Mesendoderm (in vitro differentiated cells): ENCODE results near the gene HNRNPUL1.

ENCODE experiments used
- DNase-seq: peaks from one replicate; pipeline ENCODE4 v3.0.0; 2013
- H2AK5ac ChIP-seq: 2 replicates; pipeline ENCODE4 v1.6.1; 2013; ENCODE audit warnings: low read length, inconsistent platforms
- H2BK120ac ChIP-seq: 2 replicates; pipeline ENCODE4 v1.6.1; 2013; ENCODE audit warnings: low read depth, mild to moderate bottlenecking, low read length, moderate library complexity, mixed read lengths
- H2BK15ac ChIP-seq: replicated peaks from 2 replicates; pipeline ENCODE4 v1.6.1; 2013; ENCODE audit warnings: low read depth, mild to moderate bottlenecking, moderate library complexity
- H2BK5ac ChIP-seq: 2 replicates; pipeline ENCODE4 v1.6.1; 2013; ENCODE audit warnings: low read length, inconsistent platforms
- H3K18ac ChIP-seq: 2 replicates; pipeline ENCODE4 v1.6.1; 2013; ENCODE audit warnings: mild to moderate bottlenecking, low read length, mixed read lengths
- H3K23ac ChIP-seq: one replicate; pipeline ENCODE4 v1.6.1; 2013; ENCODE audit warnings: low read length
- H3K27ac ChIP-seq: 2 replicates; pipeline ENCODE4 v1.5.1; 2013; ENCODE audit warnings: low read depth, mild to moderate bottlenecking, inconsistent platforms, low read length, moderate library complexity
- H3K27me3 ChIP-seq: 2 replicates; pipeline ENCODE4 v1.6.1; 2013; ENCODE audit warnings: low read length, control low read depth, mild to moderate bottlenecking, inconsistent platforms; ENCODE audit not compliant: insufficient read depth, poor library complexity
- H3K36me3 ChIP-seq: 2 replicates; pipeline ENCODE4 v1.6.1; 2013; ENCODE audit warnings: low read length, inconsistent platforms; ENCODE audit not compliant: control insufficient read depth, insufficient read depth
- H3K4ac ChIP-seq: one replicate; pipeline ENCODE4 v1.6.1; 2013; ENCODE audit warnings: low read depth, mild to moderate bottlenecking, low read length, moderate library complexity
- H3K4me1 ChIP-seq: 2 replicates; pipeline ENCODE4 v1.6.1; 2013; ENCODE audit warnings: low read depth, low read length, inconsistent platforms; ENCODE audit not compliant: control insufficient read depth
- H3K4me2 ChIP-seq: 2 replicates; pipeline ENCODE4 v1.6.1; 2013; ENCODE audit warnings: low read length
- H3K4me3 ChIP-seq: 2 replicates; pipeline ENCODE4 v1.5.1; 2013; ENCODE audit warnings: mild to moderate bottlenecking, low read length
- H3K56ac ChIP-seq: one replicate; pipeline ENCODE4 v1.6.1; 2013; ENCODE audit warnings: low read length
- H3K79me1 ChIP-seq: 2 replicates; pipeline ENCODE4 v1.6.1; 2013; ENCODE audit warnings: low read length, inconsistent platforms
- H3K79me2 ChIP-seq: 2 replicates; pipeline ENCODE4 v1.6.1; 2013; ENCODE audit warnings: mild to moderate bottlenecking, low read length; ENCODE audit not compliant: control insufficient read depth, insufficient read depth
- H3K9ac ChIP-seq: 2 replicates; pipeline ENCODE4 v1.6.1; 2013; ENCODE audit warnings: low read length, inconsistent platforms
- H4K5ac ChIP-seq: one replicate; pipeline ENCODE4 v1.6.1; 2013; ENCODE audit warnings: low read length
- H4K8ac ChIP-seq: one replicate; pipeline ENCODE4 v1.6.1; 2013; ENCODE audit warnings: low read depth, mild to moderate bottlenecking, control low read depth, low read length, moderate library complexity
- WGBS: extraction: QIAGEN DNeasy Blood & Tissue Kit; methylation state at CpG from one replicate; pipeline ENCODE4 v1.1.7; 2013; ENCODE audit warnings: low lambda C conversion rate, missing lambda C conversion rate; ENCODE audit not compliant: insufficient coverage; ENCODE audit errors: extremely low coverage; 5-methylcytosine and 5-hydroxymethylcytosine counted together

Gene HNRNPUL1

GRCh38 chr19:41332468-41332867 is 68.3 kb downstream of the HNRNPUL1 start:
- Histone ChIP-seq H3K36me3 (peaks cover 3% of the 10 kb centered on the region), H3K9ac (no peak overlapping the region), H3K27ac (no peak overlapping the region), H3K56ac (no peak overlapping the region), H4K5ac (no peak overlapping the region), H3K4me2 (no peak overlapping the region), H2BK15ac (no peak overlapping the region), H3K18ac (no peak overlapping the region), H2BK120ac (no peak overlapping the region), H4K8ac (no peak overlapping the region), H2BK5ac (no peak overlapping the region), H3K27me3 (no peaks in the 10 kb centered on the region), H3K79me2 (no peaks in the 10 kb centered on the region), H3K4me1 (peaks cover 6% of the 10 kb centered on the region), H3K4me3 (no peak overlapping the region), H3K79me1 (no peaks in the 10 kb centered on the region), H3K23ac (no peak overlapping the region), H2AK5ac (no peak overlapping the region), H3K4ac (no peak overlapping the region)
- no CpG with 5 or more reads among the region's 5 CpGs for WGBS
- no peak for DNase-seq

GRCh38 chr19:41334793-41335192 is 70.6 kb downstream of the HNRNPUL1 start:
- Histone ChIP-seq H3K18ac (no peak overlapping the region), H3K27me3 (no peaks in the 10 kb centered on the region), H3K23ac (no peak overlapping the region), H4K5ac (no peak overlapping the region), H4K8ac (no peak overlapping the region), H3K4me3 (no peak overlapping the region), H3K79me2 (no peaks in the 10 kb centered on the region), H3K56ac (no peak overlapping the region), H2BK5ac (no peak overlapping the region), H3K79me1 (no peaks in the 10 kb centered on the region), H3K27ac (no peak overlapping the region), H3K4ac (no peak overlapping the region), H2BK15ac (no peak overlapping the region), H3K36me3 (peaks cover 2% of the 10 kb centered on the region), H3K4me2 (no peak overlapping the region), H2BK120ac (no peak overlapping the region), H2AK5ac (no peak overlapping the region), H3K9ac (no peak overlapping the region), H3K4me1 (peaks cover 2% of the 10 kb centered on the region)
- WGBS: no CpG with 5 or more reads among the region's 5 CpGs
- no peak for DNase-seq

- no peak overlapping the region for H4K8ac ChIP-seq
- WGBS: no CpG with 5 or more reads among the region's 10 CpGs
- no peak overlapping the region for H3K18ac ChIP-seq
- peaks cover 2% of the 10 kb centered on the region for H3K4me1 ChIP-seq
- H3K27me3 ChIP-seq: no peaks in the 10 kb centered on the region
- no peak overlapping the region for H3K56ac ChIP-seq
- H3K36me3 ChIP-seq: peaks cover 2% of the 10 kb centered on the region
- no peak overlapping the region for H2BK5ac ChIP-seq
- H2AK5ac ChIP-seq: no peak overlapping the region
- DNase-seq: no peak
- no peak overlapping the region for H3K27ac ChIP-seq
- H3K79me2 ChIP-seq: no peaks in the 10 kb centered on the region
- H2BK120ac ChIP-seq: no peak overlapping the region
- no peak overlapping the region for H3K23ac ChIP-seq
- no peak overlapping the region for H3K4me3 ChIP-seq
- H3K4me2 ChIP-seq: no peak overlapping the region
- no peak overlapping the region for H3K9ac ChIP-seq
- H2BK15ac ChIP-seq: no peak overlapping the region
- no peak overlapping the region for H4K5ac ChIP-seq
- no peak overlapping the region for H3K4ac ChIP-seq
- H3K79me1 ChIP-seq: no peaks in the 10 kb centered on the region
Observed at GRCh38 chr19:41335467-41335866, 71.3 kb downstream of the HNRNPUL1 start.

- H3K79me1 ChIP-seq: no peaks in the 10 kb centered on the region
- H3K4me3 ChIP-seq: no peak overlapping the region
- no peak overlapping the region for H3K18ac ChIP-seq
- H3K9ac ChIP-seq: no peak overlapping the region
- H3K4ac ChIP-seq: no peak overlapping the region
- no peak overlapping the region for H4K5ac ChIP-seq
- no peak overlapping the region for H3K56ac ChIP-seq
- DNase-seq: peak; percentile 86
- no peak overlapping the region for H2BK5ac ChIP-seq
- H3K23ac ChIP-seq: no peak overlapping the region
- H2BK15ac ChIP-seq: no peak overlapping the region
- H3K27ac ChIP-seq: no peak overlapping the region
- H3K4me2 ChIP-seq: no peak overlapping the region
- no peak overlapping the region for H2BK120ac ChIP-seq
- H3K79me2 ChIP-seq: no peaks in the 10 kb centered on the region
- H4K8ac ChIP-seq: no peak overlapping the region
- H3K36me3 ChIP-seq: peaks cover 14% of the 10 kb centered on the region
- no peak overlapping the region for H2AK5ac ChIP-seq
- no peaks in the 10 kb centered on the region for H3K4me1 ChIP-seq
- no CpG with 5 or more reads among the region's 5 CpGs for WGBS
- H3K27me3 ChIP-seq: no peaks in the 10 kb centered on the region
Observed at GRCh38 chr19:41339936-41340335, 75.8 kb downstream of the HNRNPUL1 start.

GRCh38 chr19:41341669-41342490 is 77.7 kb downstream of the HNRNPUL1 start:
- Histone ChIP-seq H2BK5ac (no peak overlapping the region), H2BK15ac (no peak overlapping the region), H2AK5ac (no peak overlapping the region), H3K18ac (no peak overlapping the region), H3K36me3 (peaks cover 12% of the 10 kb centered on the region), H3K4me1 (no peaks in the 10 kb centered on the region), H3K79me1 (no peaks in the 10 kb centered on the region), H4K8ac (no peak overlapping the region), H3K27me3 (no peaks in the 10 kb centered on the region), H3K4me2 (no peak overlapping the region), H3K4ac (no peak overlapping the region), H3K23ac (no peak overlapping the region), H3K56ac (peak overlapping the region; percentile 7), H3K4me3 (no peak overlapping the region), H3K27ac (no peak overlapping the region), H4K5ac (no peak overlapping the region), H3K9ac (no peak overlapping the region), H2BK120ac (no peak overlapping the region), H3K79me2 (no peaks in the 10 kb centered on the region)
- no peak for DNase-seq
- no CpG with 5 or more reads among the region's 20 CpGs for WGBS

- Histone ChIP-seq H3K27me3 (no peaks in the 10 kb centered on the region), H2BK15ac (no peak overlapping the region), H2BK120ac (no peak overlapping the region), H3K4ac (no peak overlapping the region), H2AK5ac (no peak overlapping the region), H3K79me2 (no peaks in the 10 kb centered on the region), H3K36me3 (peaks cover 15% of the 10 kb centered on the region), H3K4me1 (no peaks in the 10 kb centered on the region), H3K9ac (no peak overlapping the region), H4K8ac (no peak overlapping the region), H3K4me3 (no peak overlapping the region), H3K18ac (no peak overlapping the region), H3K23ac (no peak overlapping the region), H3K79me1 (peaks cover 3% of the 10 kb centered on the region), H3K56ac (no peak overlapping the region), H3K4me2 (no peak overlapping the region), H2BK5ac (no peak overlapping the region), H3K27ac (no peak overlapping the region), H4K5ac (no peak overlapping the region)
- WGBS: no CpG with 5 or more reads among the region's 2 CpGs
- DNase-seq: no peak
Observed at GRCh38 chr19:41344162-41344561, 80.0 kb downstream of the HNRNPUL1 start.
